DOHH2 (cell line): Measurements from ENCODE around the gene TIAM2.
A peak's percentile ranks its signal among the peaks of the same experiment; 100 is the strongest.

Source experiments
- H3F3A ChIP-seq: fragments of 200-600 bp; sonication (generic), shearing (Covaris generic); 2 replicates; pipeline ENCODE4 v1.6.0; 2016; ENCODE audit warnings: antibody characterized with exemption, mild to moderate bottlenecking; ENCODE audit not compliant: control insufficient read depth, insufficient read depth
- H3K27ac ChIP-seq: fragments of 200-600 bp; sonication (generic); 2 replicates; pipeline ENCODE4 v1.5.1; 2014; ENCODE audit warnings: low read depth, mild to moderate bottlenecking, low read length, moderate library complexity
- H3K27me3 ChIP-seq: fragments of 200-600 bp; sonication (generic); 2 replicates; pipeline ENCODE4 v1.6.1; 2014; ENCODE audit warnings: mild to moderate bottlenecking, low read length, mixed read lengths; ENCODE audit not compliant: control insufficient read depth
- H3K36me3 ChIP-seq: fragments of 200-600 bp; sonication (generic); 2 replicates; pipeline ENCODE4 v1.6.1; 2014; ENCODE audit warnings: mild to moderate bottlenecking, low read length, moderate library complexity, mixed read lengths; ENCODE audit not compliant: control insufficient read depth
- H3K4me1 ChIP-seq: fragments of 200-600 bp; sonication (generic); 2 replicates; pipeline ENCODE4 v1.6.1; 2014; ENCODE audit warnings: mild to moderate bottlenecking, low read length, mixed read lengths; ENCODE audit not compliant: control insufficient read depth
- H3K4me2 ChIP-seq: fragments of 200-600 bp; sonication (generic); 2 replicates; pipeline ENCODE4 v1.6.0; 2014; ENCODE audit warnings: mild to moderate bottlenecking, low read length, moderate library complexity
- H3K4me3 ChIP-seq: fragments of 200-600 bp; sonication (generic); 2 replicates; pipeline ENCODE4 v1.5.1; 2014; ENCODE audit warnings: mild to moderate bottlenecking, low read length, mixed read lengths
- H3K79me2 ChIP-seq: fragments of 200-600 bp; sonication (generic); 2 replicates; pipeline ENCODE4 v1.6.1; 2014; ENCODE audit warnings: mild to moderate bottlenecking, low read length, mixed read lengths; ENCODE audit not compliant: control insufficient read depth
- H3K9me2 ChIP-seq: fragments of 200-600 bp; sonication (generic); replicated peaks from 2 replicates; pipeline ENCODE4 v1.6.1; 2014; ENCODE audit warnings: mild to moderate bottlenecking, low read length, mixed read lengths; ENCODE audit not compliant: control insufficient read depth
- H3K9me3 ChIP-seq: fragments of 200-600 bp; sonication (generic); 2 replicates; pipeline ENCODE4 v1.6.1; 2014; ENCODE audit warnings: antibody characterized with exemption, low read length, mixed read lengths; ENCODE audit not compliant: control insufficient read depth, insufficient read depth
- H4K20me1 ChIP-seq: fragments of 200-600 bp; sonication (generic); 2 replicates; pipeline ENCODE4 v1.6.0; 2014; ENCODE audit warnings: low read depth, mild to moderate bottlenecking, antibody characterized with exemption, low read length, moderate library complexity; ENCODE audit not compliant: control insufficient read depth, insufficient read depth
- CTCF ChIP-seq: fragments of 200-600 bp; sonication (generic); IDR thresholded peaks from one replicate; pipeline ENCODE4 v1.5.1; 2014; ENCODE audit warnings: antibody characterized with exemption, mild to moderate bottlenecking, low read depth, low read length; ENCODE audit not compliant: poor library complexity, severe bottlenecking
- EZH2phosphoT487 ChIP-seq: fragments of 200-600 bp; sonication (generic); IDR thresholded peaks from 2 replicates; pipeline ENCODE4 v1.6.1; 2017; ENCODE audit warnings: borderline replicate concordance, mild to moderate bottlenecking, antibody characterized with exemption, low read length, moderate library complexity, mixed read lengths

The TIAM2 gene

GRCh38 chr6:155171747-155172449, 176.8 kb downstream of the TIAM2 start:
- no peaks in the 10 kb centered on the region for H4K20me1 ChIP-seq
- H3K4me3 ChIP-seq = no peak overlapping the region
- no peaks in the 10 kb centered on the region for H3K36me3 ChIP-seq
- no peaks in the 10 kb centered on the region for H3K9me2 ChIP-seq
- no peaks in the 10 kb centered on the region for H3K27me3 ChIP-seq
- no peak for TF ChIP-seq EZH2phosphoT487
- TF ChIP-seq CTCF = no peak
- H3K79me2 ChIP-seq = no peaks in the 10 kb centered on the region
- H3K4me1 ChIP-seq = peaks cover 31% of the 10 kb centered on the region
- H3K4me2 ChIP-seq = no peak overlapping the region
- H3F3A ChIP-seq = peaks cover 4% of the 10 kb centered on the region
- H3K9me3 ChIP-seq = no peaks in the 10 kb centered on the region
- no peak overlapping the region for H3K27ac ChIP-seq

- TF ChIP-seq EZH2phosphoT487 = no peak
- TF ChIP-seq CTCF = no peak
- Histone ChIP-seq H3K4me2 (no peak overlapping the region), H3F3A (peaks cover 4% of the 10 kb centered on the region), H3K9me3 (no peaks in the 10 kb centered on the region), H3K36me3 (no peaks in the 10 kb centered on the region), H3K27ac (no peak overlapping the region), H3K4me1 (peaks cover 35% of the 10 kb centered on the region), H3K4me3 (no peak overlapping the region), H3K9me2 (no peaks in the 10 kb centered on the region), H3K27me3 (no peaks in the 10 kb centered on the region), H4K20me1 (no peaks in the 10 kb centered on the region), H3K79me2 (no peaks in the 10 kb centered on the region)
These were observed 178.4 kb downstream of the TIAM2 start for GRCh38 chr6:155173488-155173887.

GRCh38 chr6:155174576-155175211, 179.6 kb downstream of the TIAM2 start:
- Histone ChIP-seq H3F3A (peaks cover 4% of the 10 kb centered on the region), H3K9me2 (no peaks in the 10 kb centered on the region), H3K4me3 (no peak overlapping the region), H3K27ac (no peak overlapping the region), H3K9me3 (no peaks in the 10 kb centered on the region), H3K36me3 (no peaks in the 10 kb centered on the region), H4K20me1 (no peaks in the 10 kb centered on the region), H3K4me1 (peaks cover 35% of the 10 kb centered on the region), H3K79me2 (no peaks in the 10 kb centered on the region), H3K27me3 (no peaks in the 10 kb centered on the region), H3K4me2 (no peak overlapping the region)
- TF ChIP-seq EZH2phosphoT487 (no peak), CTCF (peak; percentile 78)
